GM23338 (cell line): ENCODE data around the gene PKNOX2.

ENCODE experiments used
- CREB1 ChIP-seq: fragments of 250-450 bp; sonication (Bioruptor Pico); IDR thresholded peaks from 2 replicates; pipeline ENCODE4 v1.5.0; 2020; ENCODE audit warnings: low read depth, mild to moderate bottlenecking, moderate library complexity
- EZH2 ChIP-seq: fragments of 200-600 bp; sonication (generic); IDR thresholded peaks from one replicate; pipeline ENCODE4 v1.8.0; 2017; ENCODE audit warnings: antibody characterized with exemption, mild to moderate bottlenecking, low read depth; ENCODE audit not compliant: unreplicated experiment
- EZH2phosphoT487 ChIP-seq: fragments of 200-600 bp; sonication (generic); IDR thresholded peaks from one replicate; pipeline ENCODE4 v1.8.1; 2018; ENCODE audit warnings: antibody characterized with exemption; ENCODE audit not compliant: unreplicated experiment
- JUNB ChIP-seq: IDR thresholded peaks from one replicate; pipeline ENCODE4 v1.6.1; 2016; ENCODE audit warnings: antibody characterized with exemption; ENCODE audit not compliant: unreplicated experiment
- POLR2AphosphoS5 ChIP-seq: IDR thresholded peaks from 2 replicates; pipeline ENCODE4 v1.6.1; 2016; ENCODE audit warnings: antibody characterized with exemption, low read depth
- ZNF114 ChIP-seq: fragments of 250-450 bp; sonication (Bioruptor Pico); IDR thresholded peaks from 2 replicates; pipeline ENCODE4 v1.5.0; 2020; ENCODE audit warnings: mild to moderate bottlenecking, moderate library complexity
- ZNF331 ChIP-seq: fragments of 250-450 bp; sonication (Bioruptor Pico); IDR thresholded peaks from 2 replicates; pipeline ENCODE4 v1.5.0; 2020; ENCODE audit warnings: low read depth, mild to moderate bottlenecking, moderate library complexity
- TF ChIP-seq, protein P1 (sequence below), 2 experiments: fragments of 200-600 bp in 1 of 2; sonication (generic) in 1 of 2; conservative IDR thresholded peaks; 2 replicates each; pipeline versions ENCODE4 v1.5.1 to v1.6.1; 2016 to 2017; ENCODE audit warnings: antibody characterized with exemption in 2 of 2, low read depth in 2 of 2, mild to moderate bottlenecking in 2 of 2, moderate library complexity in 1 of 2
- TF ChIP-seq, protein P2 (sequence below): IDR thresholded peaks from one replicate; pipeline ENCODE4 v1.6.1; 2018; ENCODE audit warnings: antibody characterized with exemption; ENCODE audit not compliant: unreplicated experiment
- TF ChIP-seq, protein P3 (sequence below): fragments of 250-450 bp; sonication (Bioruptor Pico); IDR thresholded peaks from 2 replicates; pipeline ENCODE4 v1.5.0; 2020; ENCODE audit warnings: mild to moderate bottlenecking, moderate library complexity

DNA sequence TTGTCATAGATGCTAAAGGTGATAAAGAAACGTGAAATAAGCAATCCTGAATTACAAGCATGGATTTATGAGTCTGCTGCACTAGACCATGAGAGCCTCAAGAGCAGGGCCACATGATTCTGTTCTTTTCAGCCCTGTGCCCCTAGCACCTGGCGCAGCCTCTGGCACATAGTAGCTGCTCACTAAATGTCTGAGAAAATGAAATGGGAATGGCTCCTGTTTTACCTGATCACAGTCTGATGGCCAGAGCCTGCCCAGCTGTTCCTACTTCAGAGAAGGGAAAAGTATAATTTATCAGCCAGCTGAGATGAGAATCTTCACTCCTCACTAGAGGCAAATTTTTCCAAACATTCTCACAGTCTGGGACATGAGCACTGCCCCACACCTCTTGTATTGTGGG is 10.7 kb upstream of the PKNOX2 start:
- no peak for TF ChIP-seq CREB1 (CRISPR knock-in tag)
- TF ChIP-seq, protein P1, sequence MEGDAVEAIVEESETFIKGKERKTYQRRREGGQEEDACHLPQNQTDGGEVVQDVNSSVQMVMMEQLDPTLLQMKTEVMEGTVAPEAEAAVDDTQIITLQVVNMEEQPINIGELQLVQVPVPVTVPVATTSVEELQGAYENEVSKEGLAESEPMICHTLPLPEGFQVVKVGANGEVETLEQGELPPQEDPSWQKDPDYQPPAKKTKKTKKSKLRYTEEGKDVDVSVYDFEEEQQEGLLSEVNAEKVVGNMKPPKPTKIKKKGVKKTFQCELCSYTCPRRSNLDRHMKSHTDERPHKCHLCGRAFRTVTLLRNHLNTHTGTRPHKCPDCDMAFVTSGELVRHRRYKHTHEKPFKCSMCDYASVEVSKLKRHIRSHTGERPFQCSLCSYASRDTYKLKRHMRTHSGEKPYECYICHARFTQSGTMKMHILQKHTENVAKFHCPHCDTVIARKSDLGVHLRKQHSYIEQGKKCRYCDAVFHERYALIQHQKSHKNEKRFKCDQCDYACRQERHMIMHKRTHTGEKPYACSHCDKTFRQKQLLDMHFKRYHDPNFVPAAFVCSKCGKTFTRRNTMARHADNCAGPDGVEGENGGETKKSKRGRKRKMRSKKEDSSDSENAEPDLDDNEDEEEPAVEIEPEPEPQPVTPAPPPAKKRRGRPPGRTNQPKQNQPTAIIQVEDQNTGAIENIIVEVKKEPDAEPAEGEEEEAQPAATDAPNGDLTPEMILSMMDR (conservative IDR thresholded peaks at IDR 0.05; ENCODE audit: low read depth in 2 of 2): no peak
- no peak for TF ChIP-seq EZH2
- no peak for TF ChIP-seq POLR2AphosphoS5
- TF ChIP-seq, protein P2, sequence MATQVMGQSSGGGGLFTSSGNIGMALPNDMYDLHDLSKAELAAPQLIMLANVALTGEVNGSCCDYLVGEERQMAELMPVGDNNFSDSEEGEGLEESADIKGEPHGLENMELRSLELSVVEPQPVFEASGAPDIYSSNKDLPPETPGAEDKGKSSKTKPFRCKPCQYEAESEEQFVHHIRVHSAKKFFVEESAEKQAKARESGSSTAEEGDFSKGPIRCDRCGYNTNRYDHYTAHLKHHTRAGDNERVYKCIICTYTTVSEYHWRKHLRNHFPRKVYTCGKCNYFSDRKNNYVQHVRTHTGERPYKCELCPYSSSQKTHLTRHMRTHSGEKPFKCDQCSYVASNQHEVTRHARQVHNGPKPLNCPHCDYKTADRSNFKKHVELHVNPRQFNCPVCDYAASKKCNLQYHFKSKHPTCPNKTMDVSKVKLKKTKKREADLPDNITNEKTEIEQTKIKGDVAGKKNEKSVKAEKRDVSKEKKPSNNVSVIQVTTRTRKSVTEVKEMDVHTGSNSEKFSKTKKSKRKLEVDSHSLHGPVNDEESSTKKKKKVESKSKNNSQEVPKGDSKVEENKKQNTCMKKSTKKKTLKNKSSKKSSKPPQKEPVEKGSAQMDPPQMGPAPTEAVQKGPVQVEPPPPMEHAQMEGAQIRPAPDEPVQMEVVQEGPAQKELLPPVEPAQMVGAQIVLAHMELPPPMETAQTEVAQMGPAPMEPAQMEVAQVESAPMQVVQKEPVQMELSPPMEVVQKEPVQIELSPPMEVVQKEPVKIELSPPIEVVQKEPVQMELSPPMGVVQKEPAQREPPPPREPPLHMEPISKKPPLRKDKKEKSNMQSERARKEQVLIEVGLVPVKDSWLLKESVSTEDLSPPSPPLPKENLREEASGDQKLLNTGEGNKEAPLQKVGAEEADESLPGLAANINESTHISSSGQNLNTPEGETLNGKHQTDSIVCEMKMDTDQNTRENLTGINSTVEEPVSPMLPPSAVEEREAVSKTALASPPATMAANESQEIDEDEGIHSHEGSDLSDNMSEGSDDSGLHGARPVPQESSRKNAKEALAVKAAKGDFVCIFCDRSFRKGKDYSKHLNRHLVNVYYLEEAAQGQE: no peak
- no peak for TF ChIP-seq ZNF114 (CRISPR knock-in tag)
- TF ChIP-seq EZH2phosphoT487: no peak
- no peak for TF ChIP-seq ZNF331
- TF ChIP-seq, protein P3, sequence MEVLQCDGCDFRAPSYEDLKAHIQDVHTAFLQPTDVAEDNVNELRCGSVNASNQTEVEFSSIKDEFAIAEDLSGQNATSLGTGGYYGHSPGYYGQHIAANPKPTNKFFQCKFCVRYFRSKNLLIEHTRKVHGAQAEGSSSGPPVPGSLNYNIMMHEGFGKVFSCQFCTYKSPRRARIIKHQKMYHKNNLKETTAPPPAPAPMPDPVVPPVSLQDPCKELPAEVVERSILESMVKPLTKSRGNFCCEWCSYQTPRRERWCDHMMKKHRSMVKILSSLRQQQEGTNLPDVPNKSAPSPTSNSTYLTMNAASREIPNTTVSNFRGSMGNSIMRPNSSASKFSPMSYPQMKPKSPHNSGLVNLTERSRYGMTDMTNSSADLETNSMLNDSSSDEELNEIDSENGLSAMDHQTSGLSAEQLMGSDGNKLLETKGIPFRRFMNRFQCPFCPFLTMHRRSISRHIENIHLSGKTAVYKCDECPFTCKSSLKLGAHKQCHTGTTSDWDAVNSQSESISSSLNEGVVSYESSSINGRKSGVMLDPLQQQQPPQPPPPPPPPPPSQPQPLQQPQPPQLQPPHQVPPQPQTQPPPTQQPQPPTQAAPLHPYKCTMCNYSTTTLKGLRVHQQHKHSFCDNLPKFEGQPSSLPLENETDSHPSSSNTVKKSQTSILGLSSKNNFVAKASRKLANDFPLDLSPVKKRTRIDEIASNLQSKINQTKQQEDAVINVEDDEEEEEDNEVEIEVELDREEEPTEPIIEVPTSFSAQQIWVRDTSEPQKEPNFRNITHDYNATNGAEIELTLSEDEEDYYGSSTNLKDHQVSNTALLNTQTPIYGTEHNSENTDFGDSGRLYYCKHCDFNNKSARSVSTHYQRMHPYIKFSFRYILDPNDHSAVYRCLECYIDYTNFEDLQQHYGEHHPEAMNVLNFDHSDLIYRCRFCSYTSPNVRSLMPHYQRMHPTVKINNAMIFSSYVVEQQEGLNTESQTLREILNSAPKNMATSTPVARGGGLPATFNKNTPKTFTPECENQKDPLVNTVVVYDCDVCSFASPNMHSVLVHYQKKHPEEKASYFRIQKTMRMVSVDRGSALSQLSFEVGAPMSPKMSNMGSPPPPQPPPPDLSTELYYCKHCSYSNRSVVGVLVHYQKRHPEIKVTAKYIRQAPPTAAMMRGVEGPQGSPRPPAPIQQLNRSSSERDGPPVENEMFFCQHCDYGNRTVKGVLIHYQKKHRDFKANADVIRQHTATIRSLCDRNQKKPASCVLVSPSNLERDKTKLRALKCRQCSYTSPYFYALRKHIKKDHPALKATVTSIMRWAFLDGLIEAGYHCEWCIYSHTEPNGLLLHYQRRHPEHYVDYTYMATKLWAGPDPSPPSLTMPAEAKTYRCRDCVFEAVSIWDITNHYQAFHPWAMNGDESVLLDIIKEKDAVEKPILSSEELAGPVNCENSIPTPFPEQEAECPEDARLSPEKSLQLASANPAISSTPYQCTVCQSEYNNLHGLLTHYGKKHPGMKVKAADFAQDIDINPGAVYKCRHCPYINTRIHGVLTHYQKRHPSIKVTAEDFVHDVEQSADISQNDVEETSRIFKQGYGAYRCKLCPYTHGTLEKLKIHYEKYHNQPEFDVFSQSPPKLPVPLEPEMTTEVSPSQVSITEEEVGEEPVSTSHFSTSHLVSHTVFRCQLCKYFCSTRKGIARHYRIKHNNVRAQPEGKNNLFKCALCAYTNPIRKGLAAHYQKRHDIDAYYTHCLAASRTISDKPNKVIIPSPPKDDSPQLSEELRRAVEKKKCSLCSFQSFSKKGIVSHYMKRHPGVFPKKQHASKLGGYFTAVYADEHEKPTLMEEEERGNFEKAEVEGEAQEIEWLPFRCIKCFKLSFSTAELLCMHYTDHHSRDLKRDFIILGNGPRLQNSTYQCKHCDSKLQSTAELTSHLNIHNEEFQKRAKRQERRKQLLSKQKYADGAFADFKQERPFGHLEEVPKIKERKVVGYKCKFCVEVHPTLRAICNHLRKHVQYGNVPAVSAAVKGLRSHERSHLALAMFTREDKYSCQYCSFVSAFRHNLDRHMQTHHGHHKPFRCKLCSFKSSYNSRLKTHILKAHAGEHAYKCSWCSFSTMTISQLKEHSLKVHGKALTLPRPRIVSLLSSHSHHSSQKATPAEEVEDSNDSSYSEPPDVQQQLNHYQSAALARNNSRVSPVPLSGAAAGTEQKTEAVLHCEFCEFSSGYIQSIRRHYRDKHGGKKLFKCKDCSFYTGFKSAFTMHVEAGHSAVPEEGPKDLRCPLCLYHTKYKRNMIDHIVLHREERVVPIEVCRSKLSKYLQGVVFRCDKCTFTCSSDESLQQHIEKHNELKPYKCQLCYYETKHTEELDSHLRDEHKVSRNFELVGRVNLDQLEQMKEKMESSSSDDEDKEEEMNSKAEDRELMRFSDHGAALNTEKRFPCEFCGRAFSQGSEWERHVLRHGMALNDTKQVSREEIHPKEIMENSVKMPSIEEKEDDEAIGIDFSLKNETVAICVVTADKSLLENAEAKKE (CRISPR knock-in tag): no peak
- TF ChIP-seq JUNB: no peak
